ENCODE data around the gene ALDH1A1.

DNA sequence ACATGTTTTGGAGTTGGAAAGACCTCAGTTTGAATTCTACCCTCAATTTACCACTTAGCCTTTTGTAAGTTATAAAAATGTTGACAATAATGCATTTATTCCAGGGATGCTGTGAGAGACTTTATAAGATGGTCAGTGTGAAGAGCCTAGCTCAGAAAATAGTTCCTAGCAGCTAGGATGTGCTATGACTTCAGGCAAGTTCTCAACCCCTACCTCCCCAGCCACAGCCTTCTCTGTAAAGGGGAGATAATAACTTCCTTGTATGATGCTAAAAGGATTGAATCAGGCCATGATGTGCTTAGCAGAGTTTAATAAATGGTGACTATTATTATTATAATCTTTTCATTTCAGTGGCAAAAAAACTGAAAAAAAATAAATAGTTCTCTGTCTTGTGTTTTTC lies 77.6 kb downstream of the ALDH1A1 start:
- TF ChIP-seq CTCF (IDR thresholded peaks at IDR 0.05) = no peak
- no peak for TF ChIP-seq POLR2A (IDR thresholded peaks at IDR 0.05)
